Measurements from ENCODE around the gene CAPZB.

The CAPZB gene

DNA sequence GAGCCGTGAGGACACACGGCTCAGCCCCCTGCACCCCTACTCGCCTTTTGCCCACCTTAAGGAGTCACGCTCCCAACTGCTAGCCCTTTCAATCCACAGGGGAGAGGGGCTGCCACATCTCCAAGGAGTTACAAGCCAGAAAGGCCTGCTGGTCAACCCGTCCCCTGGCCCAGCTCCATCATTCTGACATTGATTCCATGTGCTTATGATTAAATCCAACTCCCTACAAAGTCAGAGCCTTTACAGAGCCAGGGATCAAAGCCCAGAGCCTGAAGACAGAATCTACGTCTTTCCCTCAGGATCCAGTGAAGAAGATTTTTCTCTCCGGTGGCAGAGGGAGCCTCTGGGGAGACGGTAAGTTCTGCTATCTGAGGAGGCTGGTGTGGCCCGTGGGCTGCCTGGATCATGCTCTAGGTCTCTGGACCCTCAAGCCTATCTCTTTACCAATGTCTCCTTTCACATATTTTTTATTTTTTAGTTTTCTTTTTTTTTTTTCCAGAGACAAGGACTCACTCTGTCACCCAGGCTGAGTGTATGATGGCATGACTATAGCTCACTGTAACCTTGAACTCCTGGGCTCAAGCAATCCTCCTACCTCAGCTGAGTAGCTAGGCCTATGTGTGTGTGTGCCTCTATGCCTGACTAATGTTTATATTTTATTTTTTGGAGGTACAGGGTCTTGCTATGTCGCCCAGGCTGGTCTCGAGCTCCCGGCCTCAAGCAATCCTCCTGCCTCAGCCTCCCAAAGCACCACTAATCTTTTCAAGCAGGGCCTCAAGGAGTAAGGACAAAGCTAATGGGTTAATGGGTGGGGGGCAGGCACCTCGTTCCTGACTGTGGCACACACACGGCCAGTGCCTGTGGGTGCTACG is 111.9 kb downstream of the CAPZB start:
- Histone ChIP-seq H3K27ac (ENCODE audit: low read length) (no peak overlapping the region), H3K36me3 (ENCODE audit: insufficient read depth, low read length) (peaks cover 61% of the 10 kb centered on the region), H3K79me2 (ENCODE audit: insufficient read depth, low read length) (peaks cover 12% of the 10 kb centered on the region), H3K4me2 (ENCODE audit: insufficient read depth, low read length) (no peak overlapping the region), H3K4me3 (ENCODE audit: low read depth in 1 of 2, low read length in 2 of 2) (no peak overlapping the region), H3K27me3 (ENCODE audit: insufficient read depth, low read length, poor library complexity) (no peaks in the 10 kb centered on the region), H4K20me1 (ENCODE audit: insufficient read depth, low read length) (peaks cover 53% of the 10 kb centered on the region), H3K4me1 (ENCODE audit: insufficient read depth, low read length) (no peaks in the 10 kb centered on the region), H3K9me3 (ENCODE audit: insufficient read depth, low read length, severe bottlenecking) (no peaks in the 10 kb centered on the region), H3K9ac (ENCODE audit: low read depth, low read length) (no peak overlapping the region), H2AFZ (ENCODE audit: low read depth, low read length) (no peak overlapping the region)
- ATAC-seq (ENCODE audit: insufficient read depth, low read depth) (no peak), DNase-seq (no peak)
- TF ChIP-seq, protein P1, sequence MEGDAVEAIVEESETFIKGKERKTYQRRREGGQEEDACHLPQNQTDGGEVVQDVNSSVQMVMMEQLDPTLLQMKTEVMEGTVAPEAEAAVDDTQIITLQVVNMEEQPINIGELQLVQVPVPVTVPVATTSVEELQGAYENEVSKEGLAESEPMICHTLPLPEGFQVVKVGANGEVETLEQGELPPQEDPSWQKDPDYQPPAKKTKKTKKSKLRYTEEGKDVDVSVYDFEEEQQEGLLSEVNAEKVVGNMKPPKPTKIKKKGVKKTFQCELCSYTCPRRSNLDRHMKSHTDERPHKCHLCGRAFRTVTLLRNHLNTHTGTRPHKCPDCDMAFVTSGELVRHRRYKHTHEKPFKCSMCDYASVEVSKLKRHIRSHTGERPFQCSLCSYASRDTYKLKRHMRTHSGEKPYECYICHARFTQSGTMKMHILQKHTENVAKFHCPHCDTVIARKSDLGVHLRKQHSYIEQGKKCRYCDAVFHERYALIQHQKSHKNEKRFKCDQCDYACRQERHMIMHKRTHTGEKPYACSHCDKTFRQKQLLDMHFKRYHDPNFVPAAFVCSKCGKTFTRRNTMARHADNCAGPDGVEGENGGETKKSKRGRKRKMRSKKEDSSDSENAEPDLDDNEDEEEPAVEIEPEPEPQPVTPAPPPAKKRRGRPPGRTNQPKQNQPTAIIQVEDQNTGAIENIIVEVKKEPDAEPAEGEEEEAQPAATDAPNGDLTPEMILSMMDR (IDR thresholded peaks at IDR 0.05; ENCODE audit: borderline replicate concordance, extremely low read depth, low read length, poor library complexity, severe bottlenecking), result no peak
- no peak for TF ChIP-seq EZH2 (IDR thresholded peaks at IDR 0.05; ENCODE audit: borderline replicate concordance, low read depth, low read length, severe bottlenecking)

DNA sequence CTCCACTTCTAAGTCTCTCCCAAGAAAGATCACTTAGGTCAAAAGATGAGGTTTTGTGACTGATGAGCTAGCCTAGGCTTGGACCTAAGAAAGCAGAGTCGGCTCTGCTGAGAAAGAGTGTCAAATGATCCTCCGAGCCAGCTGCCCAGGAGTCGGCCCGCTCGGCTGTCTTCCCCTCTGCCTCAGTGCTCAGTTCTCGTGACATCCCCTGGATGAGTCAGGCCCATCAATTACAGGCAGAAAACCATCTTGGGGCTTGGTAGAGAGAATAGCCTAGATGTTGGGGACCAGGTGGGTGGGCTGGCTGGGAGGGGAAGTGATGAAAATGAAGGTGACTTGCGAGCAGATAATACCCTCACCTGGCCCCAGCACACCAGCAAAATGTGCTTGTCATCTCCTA is 112.7 kb downstream of the CAPZB start:
- Histone ChIP-seq H3K9ac (ENCODE audit: low read depth, low read length) (no peak overlapping the region), H4K20me1 (ENCODE audit: insufficient read depth, low read length) (peaks cover 53% of the 10 kb centered on the region), H3K4me1 (ENCODE audit: insufficient read depth, low read length) (no peaks in the 10 kb centered on the region), H3K36me3 (ENCODE audit: insufficient read depth, low read length) (peaks cover 53% of the 10 kb centered on the region), H3K4me2 (ENCODE audit: insufficient read depth, low read length) (no peak overlapping the region), H3K79me2 (ENCODE audit: insufficient read depth, low read length) (peaks cover 12% of the 10 kb centered on the region), H3K4me3 (ENCODE audit: low read depth in 1 of 2, low read length in 2 of 2) (no peak overlapping the region), H3K27ac (ENCODE audit: low read length) (no peak overlapping the region), H3K27me3 (ENCODE audit: insufficient read depth, low read length, poor library complexity) (no peaks in the 10 kb centered on the region), H2AFZ (ENCODE audit: low read depth, low read length) (no peak overlapping the region), H3K9me3 (ENCODE audit: insufficient read depth, low read length, severe bottlenecking) (no peaks in the 10 kb centered on the region)
- TF ChIP-seq, protein P1 (IDR thresholded peaks at IDR 0.05; ENCODE audit: borderline replicate concordance, extremely low read depth, low read length, poor library complexity, severe bottlenecking), result no peak
- TF ChIP-seq EZH2 (IDR thresholded peaks at IDR 0.05; ENCODE audit: borderline replicate concordance, low read depth, low read length, severe bottlenecking), result no peak
- no peak for DNase-seq
- no peak for ATAC-seq (ENCODE audit: insufficient read depth, low read depth)

DNA sequence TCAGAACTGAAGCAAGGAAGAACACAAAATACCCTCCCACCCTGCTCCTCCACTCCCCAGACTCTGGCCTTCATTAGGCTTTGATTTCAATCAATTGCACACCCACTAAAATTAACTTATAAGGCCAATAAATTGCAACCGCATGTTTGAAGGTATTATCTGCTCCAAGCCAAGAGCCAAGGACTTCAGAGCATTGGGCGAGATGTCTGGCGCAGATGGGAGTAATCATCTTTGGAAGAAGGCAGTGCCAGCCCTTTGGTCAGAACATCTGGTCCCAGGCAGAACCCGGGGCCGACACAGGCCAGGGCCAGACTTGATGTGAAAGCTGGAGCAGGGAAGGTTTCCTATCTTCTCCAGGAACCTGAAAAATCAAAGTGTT is 113.2 kb downstream of the CAPZB start:
- ATAC-seq (ENCODE audit: insufficient read depth, low read depth), result no peak
- H3K79me2 ChIP-seq (ENCODE audit: insufficient read depth, low read length), result peaks cover 12% of the 10 kb centered on the region

More for the DNA sequence above, 113.2 kb downstream of the CAPZB start:
- TF ChIP-seq EZH2 (IDR thresholded peaks at IDR 0.05; ENCODE audit: borderline replicate concordance, low read depth, low read length, severe bottlenecking), result no peak
- TF ChIP-seq, protein P1 (IDR thresholded peaks at IDR 0.05; ENCODE audit: borderline replicate concordance, extremely low read depth, low read length, poor library complexity, severe bottlenecking), result no peak
- Histone ChIP-seq H4K20me1 (ENCODE audit: insufficient read depth, low read length) (peaks cover 57% of the 10 kb centered on the region), H3K27ac (ENCODE audit: low read length) (no peak overlapping the region), H3K4me3 (ENCODE audit: low read depth in 1 of 2, low read length in 2 of 2) (no peak overlapping the region), H3K27me3 (ENCODE audit: insufficient read depth, low read length, poor library complexity) (no peaks in the 10 kb centered on the region), H3K4me1 (ENCODE audit: insufficient read depth, low read length) (no peaks in the 10 kb centered on the region), H3K9me3 (ENCODE audit: insufficient read depth, low read length, severe bottlenecking) (no peaks in the 10 kb centered on the region), H3K36me3 (ENCODE audit: insufficient read depth, low read length) (peaks cover 48% of the 10 kb centered on the region), H3K9ac (ENCODE audit: low read depth, low read length) (no peak overlapping the region), H2AFZ (ENCODE audit: low read depth, low read length) (no peak overlapping the region), H3K4me2 (ENCODE audit: insufficient read depth, low read length) (no peak overlapping the region)
- DNase-seq, result no peak

Measured in DND-41 (cell line).